NCI-H510A treated with DMSO at 0.1 percent for 48 hours (cell line): Measurements from ENCODE around the gene OR51B6.
"Not testable (repeated sequence)": the region's sequence is repeated elsewhere in the genome, so short reads cannot be mapped to it uniquely, and the experiment has no call there.

ENCODE experiments used
- DNase-seq: peaks from one replicate; lab custom pipeline; 2025; lab: John Stamatoyannopoulos, UW

OR51B6 gene

DNA sequence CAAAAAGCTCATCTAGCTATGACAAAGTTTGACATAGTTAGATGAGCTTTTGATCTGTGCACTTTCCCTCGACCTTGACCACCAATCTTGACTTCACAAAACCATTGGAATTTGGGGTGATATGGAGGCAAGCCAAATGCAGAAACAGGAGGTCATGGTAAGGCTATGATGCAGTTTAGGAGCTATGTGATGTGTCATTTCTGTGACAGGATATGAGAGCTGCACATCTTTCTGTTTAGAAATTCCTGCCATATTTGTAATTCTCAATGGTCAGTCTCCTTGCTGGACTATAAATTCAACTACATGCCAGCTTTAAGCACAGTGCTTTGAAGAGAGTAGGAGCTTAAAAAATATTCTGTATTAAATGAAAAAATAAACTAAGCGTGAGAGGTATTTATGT lies 12.9 kb downstream of the OR51B6 start:
- no peak for DNase-seq

DNA sequence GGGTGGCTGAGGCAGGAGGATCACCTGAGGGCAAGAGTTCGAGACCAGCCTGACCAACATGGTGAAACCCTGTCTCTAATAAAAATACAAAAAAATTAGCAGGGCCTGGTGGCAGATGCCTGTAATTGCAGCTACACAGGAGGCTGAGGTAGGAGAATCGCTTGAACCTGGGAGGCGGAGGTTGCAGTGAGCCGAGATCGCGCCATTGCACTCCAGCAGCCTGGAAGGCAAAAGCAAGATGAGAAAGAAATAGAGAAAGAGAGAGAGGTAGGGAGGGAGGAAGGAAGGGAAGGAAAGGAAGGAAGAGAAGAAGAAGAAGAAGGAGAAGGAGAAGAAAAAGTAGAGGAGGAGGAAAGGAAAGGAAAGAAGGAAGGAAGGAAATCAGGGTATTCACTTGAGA lies 15.1 kb downstream of the OR51B6 start:
- DNase-seq: not testable (repeated sequence)

DNA sequence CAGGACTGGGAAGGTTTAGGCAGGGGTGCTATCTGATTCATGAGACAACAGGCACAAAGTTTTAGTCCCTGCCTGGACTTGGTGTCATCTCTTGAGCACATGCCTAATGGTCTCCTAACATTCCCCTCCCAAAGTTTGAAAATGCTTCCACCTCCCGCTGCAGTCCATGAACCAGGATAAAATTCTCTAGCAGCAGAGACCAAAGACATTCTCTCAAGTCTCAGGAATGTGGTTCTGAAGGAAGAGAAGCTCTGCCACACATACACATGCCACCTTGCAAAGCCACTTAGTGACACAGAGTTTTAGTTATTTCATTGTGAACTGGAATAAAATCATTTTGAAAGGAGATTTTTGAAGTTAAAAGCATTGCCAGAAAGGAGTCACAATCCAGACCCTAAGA lies 15.5 kb downstream of the OR51B6 start:
- DNase-seq: no peak

DNA sequence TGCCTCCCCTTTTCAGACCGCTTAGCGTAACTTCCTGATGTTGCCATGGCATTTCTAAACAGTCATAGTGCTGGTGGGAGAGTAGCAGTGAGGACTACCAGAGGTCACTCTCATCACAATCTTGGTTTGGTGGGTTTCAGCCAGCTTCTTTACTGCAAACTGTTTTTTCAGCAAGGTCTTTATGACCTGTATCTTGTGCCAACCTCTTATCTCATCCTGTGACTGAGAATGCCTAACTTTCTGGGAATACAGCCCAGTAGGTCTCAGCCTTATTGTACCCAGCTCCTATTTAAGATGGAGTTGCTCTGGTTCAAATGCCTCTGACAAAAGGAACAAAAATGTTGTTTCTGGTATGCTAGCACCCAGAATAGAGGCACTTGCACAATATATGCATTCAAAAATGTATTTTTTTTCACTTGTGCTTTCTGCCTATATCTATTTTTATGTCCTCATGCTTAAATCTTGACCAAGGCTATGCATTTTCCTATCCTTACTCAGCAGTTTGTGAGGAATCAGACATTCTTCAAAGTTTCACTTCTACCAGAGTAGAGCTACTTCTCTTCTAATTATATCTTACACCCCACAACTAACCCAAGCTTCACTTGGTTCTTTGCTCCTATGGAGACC lies 16.3 kb downstream of the OR51B6 start:
- no peak for DNase-seq

DNA sequence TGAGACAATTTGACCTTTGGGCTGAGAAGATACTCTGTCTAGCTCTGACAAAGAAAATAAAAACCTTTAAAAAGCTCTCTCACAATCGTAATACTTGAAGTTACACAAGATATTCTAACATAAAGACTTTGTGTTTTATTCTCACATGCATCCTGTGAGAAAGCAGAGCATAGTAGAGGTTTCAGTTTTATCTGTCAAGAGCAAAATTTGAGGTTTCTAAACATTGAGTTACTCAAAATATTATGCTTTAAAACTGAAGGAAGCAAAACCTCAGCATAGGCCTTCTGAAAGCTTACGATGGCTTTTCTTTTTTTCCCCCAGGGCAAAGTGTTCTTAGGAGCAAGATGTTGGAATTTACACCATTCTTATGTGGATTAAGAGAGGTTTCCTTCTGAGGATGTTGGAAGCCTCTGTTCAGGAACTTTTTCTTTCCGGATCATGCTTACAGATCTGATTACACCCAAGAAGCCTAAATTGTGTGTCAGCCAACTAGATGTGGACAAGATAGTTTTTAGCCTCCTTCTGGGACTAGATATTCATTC lies 17.3 kb downstream of the OR51B6 start:
- DNase-seq: no peak

DNA sequence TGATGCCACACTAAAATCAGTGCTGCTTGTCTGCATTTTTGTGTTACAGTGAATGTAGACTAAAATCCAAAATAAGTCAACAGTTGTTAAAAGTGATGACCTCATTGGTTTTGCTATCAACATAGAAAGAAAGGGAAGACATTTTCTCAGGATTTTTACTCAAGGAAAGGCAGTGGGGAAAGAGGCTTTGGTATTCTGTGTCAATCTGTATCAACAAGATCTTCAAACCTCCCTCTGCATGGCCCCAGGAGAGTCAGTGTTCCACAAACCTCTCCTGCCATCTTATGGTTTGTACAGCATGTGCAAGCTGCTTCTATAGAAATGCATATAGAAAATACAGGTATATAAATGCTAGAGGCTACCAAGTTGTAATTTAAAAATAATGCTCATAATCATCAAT lies 18.5 kb downstream of the OR51B6 start:
- DNase-seq: no peak

DNA sequence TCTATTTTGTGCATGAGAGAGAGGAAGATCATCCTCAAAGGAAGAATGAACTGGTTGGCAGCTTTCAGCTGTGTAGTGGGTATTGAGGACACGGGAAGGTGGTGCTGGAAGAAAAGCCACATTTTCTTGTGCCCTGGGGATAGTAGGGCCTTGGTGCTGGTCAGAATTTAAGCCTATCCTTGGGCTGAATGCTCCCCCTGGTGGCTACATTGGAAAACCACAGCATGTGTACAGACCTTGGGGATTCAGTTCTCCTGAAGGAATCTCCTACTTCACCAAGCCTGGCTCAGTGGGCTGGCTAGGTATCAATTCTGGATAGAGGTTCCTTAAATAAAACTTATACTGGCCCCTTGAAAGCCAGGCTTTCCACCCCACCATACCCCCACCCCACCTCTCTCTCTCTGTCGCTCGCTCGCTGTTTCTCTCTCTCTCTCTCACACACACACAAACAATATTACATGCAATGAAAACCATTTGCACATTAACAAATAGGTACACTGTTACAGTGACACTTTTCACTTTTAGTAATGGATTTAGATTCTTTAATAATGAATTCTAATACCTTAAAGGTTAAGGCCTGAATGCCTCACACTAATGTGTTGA lies 29.5 kb downstream of the OR51B6 start:
- DNase-seq: peak; percentile 8

DNA sequence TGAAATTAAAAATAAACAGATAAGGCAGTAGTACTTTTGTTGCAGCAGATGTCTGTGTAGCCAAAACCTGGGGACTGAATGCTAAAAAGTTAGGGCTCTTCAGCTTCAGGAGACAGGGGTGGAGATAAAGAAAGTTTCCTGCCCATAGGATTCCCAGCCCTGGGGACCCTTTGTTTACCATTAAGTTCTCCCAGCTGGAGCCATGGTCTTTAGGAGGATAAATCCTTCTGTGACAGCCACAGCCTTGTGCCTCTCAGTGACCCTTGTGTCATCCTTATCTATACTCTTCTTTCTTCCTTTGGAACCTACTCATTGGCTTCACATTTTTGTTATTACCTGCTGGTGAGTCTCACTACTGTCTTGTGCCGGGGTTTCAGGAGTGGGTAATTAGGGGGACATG lies 32.3 kb downstream of the OR51B6 start, which contains the start of gene OR51M1:
Gene OR51M1 (plus strand): TSS at position 237 of the 400 bp plus-strand sequence. CDS start 5,587 bp downstream, outside the sequence.
- no peak for DNase-seq

DNA sequence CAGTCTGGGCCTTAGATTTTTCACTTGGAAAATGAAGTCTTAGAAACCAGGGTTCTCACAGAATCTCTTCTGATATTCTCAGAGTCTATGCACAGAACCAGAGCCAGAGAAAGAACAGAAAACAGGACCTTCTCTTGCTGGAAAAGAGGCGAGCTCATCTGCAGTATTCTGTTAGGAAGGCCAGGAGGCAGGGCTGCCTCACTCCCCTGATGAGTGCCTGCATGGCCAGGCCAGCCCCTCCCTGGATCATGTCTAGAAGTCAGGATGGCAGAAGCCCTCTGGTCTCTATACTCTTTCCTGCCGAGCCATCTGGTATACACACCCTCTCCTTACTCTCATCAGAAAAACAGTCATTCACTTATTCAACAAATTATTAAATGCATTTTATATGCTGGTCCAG lies 33.0 kb downstream of the OR51B6 start:
- no peak for DNase-seq

DNA sequence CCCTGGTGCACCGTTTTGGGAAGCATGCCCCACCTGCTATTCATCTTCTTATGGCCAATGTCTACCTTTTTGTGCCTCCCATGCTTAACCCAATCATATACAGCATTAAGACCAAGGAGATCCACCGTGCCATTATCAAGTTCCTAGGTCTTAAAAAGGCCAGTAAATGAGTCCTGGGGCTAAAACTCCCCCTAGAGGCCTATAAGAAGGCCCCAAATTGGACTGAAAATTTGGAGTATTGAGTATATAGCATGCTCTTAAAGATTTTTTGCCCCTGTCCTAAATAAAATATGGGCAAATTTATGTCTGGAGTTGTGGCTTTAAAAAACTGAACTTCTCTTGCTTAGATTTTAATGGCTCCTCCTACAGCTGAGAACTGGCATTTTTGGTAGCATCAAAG lies 38.9 kb downstream of the OR51B6 start:
- no peak for DNase-seq

DNA sequence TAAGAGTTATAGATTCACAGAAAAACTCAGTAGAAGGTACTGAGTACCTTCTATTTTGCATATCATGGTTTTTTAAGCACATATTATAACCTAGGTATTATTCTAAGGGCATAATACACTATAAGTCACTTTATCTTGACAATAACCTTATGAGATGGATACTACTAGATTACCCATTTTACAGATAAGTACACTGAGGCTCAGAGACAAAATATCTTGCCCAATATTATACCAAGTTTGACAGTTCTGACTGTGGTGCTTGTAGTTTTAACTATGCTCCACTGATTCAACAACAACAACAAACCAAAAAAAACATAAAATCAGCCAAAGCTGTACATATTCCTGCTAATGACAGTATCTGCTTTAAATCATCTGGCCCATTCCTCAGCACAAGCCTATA lies 42.8 kb downstream of the OR51B6 start:
- DNase-seq: no peak

DNA sequence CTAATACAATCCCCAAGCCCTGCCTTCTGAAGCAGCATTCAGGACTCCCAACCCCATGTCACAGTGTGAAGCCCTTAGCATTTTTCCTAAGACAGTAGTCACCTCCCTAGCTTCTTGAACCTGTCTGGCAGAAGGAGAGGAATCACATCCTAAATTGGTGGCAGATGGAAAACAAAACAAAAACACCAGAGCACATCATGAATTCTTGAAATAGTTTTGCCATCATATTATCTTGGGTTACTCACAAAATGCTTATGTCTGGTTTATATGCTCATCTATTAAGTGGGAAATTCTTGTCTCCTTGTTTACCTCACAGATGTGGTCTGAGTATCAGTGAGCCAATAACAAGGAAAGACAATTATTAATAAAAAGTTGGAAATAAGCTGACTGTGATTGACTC lies 47.6 kb downstream of the OR51B6 start:
- DNase-seq: no peak
